Smooth muscle cell (in vitro differentiated cells): ENCODE data around the gene AP3B1. TPM values are rescaled to one million over a fixed set of nuclear protein-coding genes. Genes with fewer than 3 reads are reported as not detected.
"Not testable (repeated sequence)": the region's sequence is repeated elsewhere in the genome, so short reads cannot be mapped to it uniquely, and the experiment has no call there.

Experiments used
- DNase-seq: peaks from one replicate; lab custom pipeline; 2025; ENCODE audit not compliant: unreplicated experiment; lab: John Stamatoyannopoulos, UW
- H2AFZ ChIP-seq: fragments of 200-600 bp; sonication (generic); 2 replicates; pipeline ENCODE4 v1.6.0; 2016; ENCODE audit warnings: antibody characterized with exemption, low read depth, mild to moderate bottlenecking
- H3F3A ChIP-seq: fragments of 200-600 bp; sonication (generic); 2 replicates; pipeline ENCODE4 v1.6.0; 2017; ENCODE audit warnings: antibody characterized with exemption, low read depth
- H3K27ac ChIP-seq: fragments of 200-600 bp; sonication (generic); 2 replicates; pipeline ENCODE4 v1.5.1; 2016; ENCODE audit warnings: low read depth, mild to moderate bottlenecking
- H3K27me3 ChIP-seq: fragments of 200-600 bp; sonication (generic); 2 replicates; pipeline ENCODE4 v1.6.1; 2016; ENCODE audit warnings: low read depth, mild to moderate bottlenecking
- H3K36me3 ChIP-seq: fragments of 200-600 bp; sonication (generic); 2 replicates; pipeline ENCODE4 v1.5.1; 2016; ENCODE audit warnings: low read depth
- H3K4me1 ChIP-seq: fragments of 200-600 bp; sonication (generic); 2 replicates; pipeline ENCODE4 v1.5.1; 2016; ENCODE audit warnings: low read depth
- H3K4me2 ChIP-seq: fragments of 200-600 bp; sonication (generic); 2 replicates; pipeline ENCODE4 v1.6.0; 2016; ENCODE audit warnings: mild to moderate bottlenecking
- H3K4me3 ChIP-seq: fragments of 200-600 bp; sonication (generic); 2 replicates; pipeline ENCODE4 v1.5.1; 2016; ENCODE audit warnings: mild to moderate bottlenecking
- H3K79me2 ChIP-seq: fragments of 200-600 bp; sonication (generic); 2 replicates; pipeline ENCODE4 v1.6.0; 2016; ENCODE audit warnings: low read depth, mild to moderate bottlenecking
- H3K9ac ChIP-seq: fragments of 200-600 bp; sonication (generic); 2 replicates; pipeline ENCODE4 v1.6.0; 2016; ENCODE audit warnings: low read depth
- H3K9me3 ChIP-seq: fragments of 200-600 bp; sonication (generic); replicated peaks from 2 replicates; pipeline ENCODE4 v1.5.1; 2016; ENCODE audit warnings: low read depth
- H4K20me1 ChIP-seq: fragments of 200-600 bp; sonication (generic); 2 replicates; pipeline ENCODE4 v1.6.0; 2016; ENCODE audit warnings: low read depth
- CTCF ChIP-seq: fragments of 200-600 bp; sonication (generic); IDR thresholded peaks from 2 replicates; pipeline ENCODE4 v1.5.1; 2017; ENCODE audit warnings: borderline replicate concordance, mild to moderate bottlenecking, antibody characterized with exemption; ENCODE audit not compliant: insufficient read depth, poor library complexity, severe bottlenecking
- WGBS: methylation state at CpG from one replicate; pipeline ENCODE4 v1.1.7; 2016; ENCODE audit warnings: low lambda C conversion rate; 5-methylcytosine and 5-hydroxymethylcytosine counted together
- polyA plus RNA-seq: library from polyadenylated mRNA; unstranded; fragments of >200 nt; fragmentation: Nextera tagmentation; extraction: Ambion mirVana; gene quantifications from 2 replicates; pipeline ENCODE4 v1.2.1, GENCODE V29; 2016
- total RNA-seq: library from RNA; depleted of rRNA; stranded (reverse); fragments of >200 nt; gene quantifications from 2 replicates; pipeline ENCODE4 v1.2.3, GENCODE V29; 2014

The AP3B1 gene
- total and polyA plus RNA-seq, 2 experiments from 2014 or later = 36.9 to 76.3 TPM

- Histone ChIP-seq H3K9ac (no peak overlapping the region), H3K4me2 (no peak overlapping the region), H3K36me3 (peaks cover 10% of the 10 kb centered on the region), H2AFZ (no peak overlapping the region), H3K27me3 (no peaks in the 10 kb centered on the region), H4K20me1 (no peaks in the 10 kb centered on the region), H3K4me3 (no peak overlapping the region), H3K27ac (no peak overlapping the region), H3K79me2 (no peaks in the 10 kb centered on the region), H3K9me3 (no peaks in the 10 kb centered on the region), H3F3A (no peaks in the 10 kb centered on the region), H3K4me1 (no peaks in the 10 kb centered on the region)
- WGBS = 95% methylated on average over 4 of the region's 4 CpGs
- TF ChIP-seq CTCF = no peak
- no peak for DNase-seq
Measured at GRCh38 chr5:78211052-78211451, 83.4 kb downstream of the AP3B1 start.

- Histone ChIP-seq H2AFZ (no peak overlapping the region), H3K9me3 (no peaks in the 10 kb centered on the region), H3F3A (no peaks in the 10 kb centered on the region), H3K4me2 (no peak overlapping the region), H3K27me3 (no peaks in the 10 kb centered on the region), H4K20me1 (no peaks in the 10 kb centered on the region), H3K36me3 (peaks cover 15% of the 10 kb centered on the region), H3K27ac (no peak overlapping the region), H3K79me2 (no peaks in the 10 kb centered on the region), H3K9ac (no peak overlapping the region), H3K4me1 (no peaks in the 10 kb centered on the region), H3K4me3 (no peak overlapping the region)
- no peak for TF ChIP-seq CTCF
- WGBS = 75% methylated on average over 2 of the region's 2 CpGs
- no peak for DNase-seq
Measured at GRCh38 chr5:78204241-78204640, 90.3 kb downstream of the AP3B1 start.

GRCh38 chr5:78203815-78204214, 90.7 kb downstream of the AP3B1 start:
- no peak overlapping the region for H3K27ac ChIP-seq
- peaks cover 15% of the 10 kb centered on the region for H3K36me3 ChIP-seq
- 98% methylated on average over 2 of the region's 2 CpGs for WGBS
- no peak overlapping the region for H3K4me3 ChIP-seq
- H4K20me1 ChIP-seq = no peaks in the 10 kb centered on the region
- TF ChIP-seq CTCF = no peak
- no peak overlapping the region for H2AFZ ChIP-seq
- no peaks in the 10 kb centered on the region for H3K27me3 ChIP-seq
- no peak overlapping the region for H3K9ac ChIP-seq
- H3K79me2 ChIP-seq = no peaks in the 10 kb centered on the region
- H3F3A ChIP-seq = no peaks in the 10 kb centered on the region
- no peaks in the 10 kb centered on the region for H3K9me3 ChIP-seq
- H3K4me1 ChIP-seq = no peaks in the 10 kb centered on the region
- H3K4me2 ChIP-seq = no peak overlapping the region
- DNase-seq = no peak

- Histone ChIP-seq H3K4me2 (no peak overlapping the region), H3K27ac (no peak overlapping the region), H4K20me1 (peaks cover 14% of the 10 kb centered on the region), H2AFZ (no peak overlapping the region), H3F3A (no peaks in the 10 kb centered on the region), H3K4me3 (no peak overlapping the region), H3K9me3 (peaks cover 7% of the 10 kb centered on the region), H3K79me2 (peaks cover 11% of the 10 kb centered on the region), H3K9ac (no peak overlapping the region), H3K27me3 (no peaks in the 10 kb centered on the region), H3K36me3 (peaks cover 12% of the 10 kb centered on the region), H3K4me1 (no peaks in the 10 kb centered on the region)
- no peak for TF ChIP-seq CTCF
- DNase-seq = no peak
- 100% methylated on average over 1 of the region's 1 CpG for WGBS
Measured at GRCh38 chr5:78190402-78190801, 104.1 kb downstream of the AP3B1 start.

- not testable (repeated sequence) for DNase-seq, H3K4me2 ChIP-seq, H2AFZ ChIP-seq, H3K27me3 ChIP-seq, H3K9ac ChIP-seq, H3F3A ChIP-seq, H3K9me3 ChIP-seq, H3K4me1 ChIP-seq, H3K79me2 ChIP-seq, H3K4me3 ChIP-seq, H3K27ac ChIP-seq
- WGBS = 98% methylated on average over 4 of the region's 4 CpGs
- H3K36me3 ChIP-seq = peaks cover 12% of the 10 kb centered on the region
- H4K20me1 ChIP-seq = peaks cover 18% of the 10 kb centered on the region
Measured at GRCh38 chr5:78188681-78189080, 105.8 kb downstream of the AP3B1 start.
